HG03060 (cell line): Measurements from ENCODE around the gene CUX1.
"Not testable (repeated sequence)": the region's sequence is repeated elsewhere in the genome, so short reads cannot be mapped to it uniquely, and the experiment has no call there.

Source experiments
- ATAC-seq: cut with Tn5 transposase; IDR thresholded peaks from one replicate; pipeline ENCODE4 v1.9.1; 2021; ENCODE audit warnings: low read depth, moderate number of reproducible peaks; ENCODE audit not compliant: unreplicated experiment

Gene CUX1

GRCh38 chr7:101817471-101818286 lies at the start of gene CUX1:
Gene CUX1, plus strand, starts transcription at chr7:101817626. Its CDS starts 14 bp downstream, at chr7:101817640.
- ATAC-seq = no peak

GRCh38 chr7:101768280-101768679 lies 49.1 kb upstream of the CUX1 start:
- ATAC-seq = no peak

GRCh38 chr7:101770466-101770865 lies 47.0 kb upstream of the CUX1 start:
- no peak for ATAC-seq

GRCh38 chr7:101772508-101773211 lies 44.8 kb upstream of the CUX1 start:
- no peak for ATAC-seq

- no peak for ATAC-seq
Observed at GRCh38 chr7:101775181-101775580, 42.2 kb upstream of the CUX1 start.

GRCh38 chr7:101778026-101778580 lies 39.3 kb upstream of the CUX1 start:
- no peak for ATAC-seq

- no peak for ATAC-seq
Observed at GRCh38 chr7:101779267-101779666, 38.2 kb upstream of the CUX1 start.

- no peak for ATAC-seq
Observed at GRCh38 chr7:101780281-101780680, 37.1 kb upstream of the CUX1 start.

- no peak for ATAC-seq
Observed at GRCh38 chr7:101781439-101781838, 36.0 kb upstream of the CUX1 start.

GRCh38 chr7:101782476-101782875 lies 35.0 kb upstream of the CUX1 start:
- ATAC-seq = no peak

- no peak for ATAC-seq
Observed at GRCh38 chr7:101782896-101783295, 34.5 kb upstream of the CUX1 start.

- ATAC-seq = no peak
Observed at GRCh38 chr7:101783381-101784181, 33.8 kb upstream of the CUX1 start.

- no peak for ATAC-seq
Observed at GRCh38 chr7:101784292-101785127, 32.9 kb upstream of the CUX1 start.

- ATAC-seq = no peak
Observed at GRCh38 chr7:101787864-101788263, 29.6 kb upstream of the CUX1 start.

- no peak for ATAC-seq
Observed at GRCh38 chr7:101788517-101788916, 28.9 kb upstream of the CUX1 start.

GRCh38 chr7:101790566-101791293 lies 26.7 kb upstream of the CUX1 start:
- no peak for ATAC-seq

GRCh38 chr7:101792051-101792681 lies 25.3 kb upstream of the CUX1 start:
- no peak for ATAC-seq

GRCh38 chr7:101792682-101793071 lies 24.7 kb upstream of the CUX1 start:
- ATAC-seq = not testable (repeated sequence)

- no peak for ATAC-seq
Observed at GRCh38 chr7:101795461-101795860, 22.0 kb upstream of the CUX1 start.
